Measurements from ENCODE around the gene KRTAP10-6. TPM values are rescaled to one million over a fixed set of nuclear protein-coding genes. Genes with fewer than 3 reads are reported as not detected.

KRTAP10-6 gene
- total RNA-seq, 4 donors from 2014 or later, result not detected

DNA sequence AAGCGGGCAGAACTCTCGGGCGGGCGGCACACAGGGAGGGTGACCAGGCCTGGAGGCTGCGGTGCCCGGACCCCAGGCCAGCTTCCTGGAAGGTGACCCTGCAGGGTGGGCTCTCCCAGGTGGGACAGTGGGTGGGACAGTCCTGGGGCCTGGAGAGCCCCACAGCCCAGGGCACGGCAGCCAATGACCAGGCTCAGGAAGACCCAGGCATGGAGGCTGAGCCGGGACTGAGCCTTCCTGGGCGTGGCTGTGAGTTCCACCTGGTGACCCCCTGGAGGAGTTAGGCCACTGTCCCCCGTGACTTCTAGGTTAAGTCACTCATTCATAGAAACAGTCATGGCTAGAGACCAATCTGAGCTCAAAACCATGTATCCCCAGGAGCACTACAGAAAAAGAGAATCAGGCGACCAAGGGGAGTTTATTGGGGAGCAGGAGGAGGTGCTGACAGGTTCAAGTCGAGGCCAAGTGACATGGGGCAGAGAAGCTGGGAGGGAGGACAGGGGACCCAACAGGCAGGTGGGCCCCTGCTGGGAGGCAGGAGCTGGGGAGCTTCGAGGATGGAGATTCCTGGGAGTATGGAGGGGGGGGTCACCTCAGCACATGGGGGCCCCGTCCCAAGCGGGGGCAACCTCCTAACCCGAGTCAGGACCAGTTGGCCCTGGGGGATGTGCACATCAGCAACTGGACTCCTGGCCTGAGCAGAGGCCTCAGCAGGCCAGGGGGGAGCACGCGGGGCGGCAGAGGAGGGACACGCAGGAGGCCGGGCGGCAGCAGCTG, 13.1 kb downstream of the KRTAP10-6 start:
- DNase-seq, result no peak
- intact Hi-C loops (cut with DNase I), result no loop called here
- TF ChIP-seq POLR2A (IDR thresholded peaks at IDR 0.05) (no peak), CTCF (IDR thresholded peaks at IDR 0.05) (no peak)
- no peak overlapping the region for H3K27ac ChIP-seq
- no peaks in the 10 kb centered on the region for H3K4me1 ChIP-seq
- no peak overlapping the region for H3K4me3 ChIP-seq (replicated peaks in 1 of 3)
- H3K36me3 ChIP-seq, result no peaks in the 10 kb centered on the region
- 82 to 84% methylated on average over 13 to 16 of the region's 22 CpGs for WGBS, 2 donors
- no peaks in the 10 kb centered on the region for H3K9me3 ChIP-seq
- no peaks in the 10 kb centered on the region for H3K27me3 ChIP-seq

DNA sequence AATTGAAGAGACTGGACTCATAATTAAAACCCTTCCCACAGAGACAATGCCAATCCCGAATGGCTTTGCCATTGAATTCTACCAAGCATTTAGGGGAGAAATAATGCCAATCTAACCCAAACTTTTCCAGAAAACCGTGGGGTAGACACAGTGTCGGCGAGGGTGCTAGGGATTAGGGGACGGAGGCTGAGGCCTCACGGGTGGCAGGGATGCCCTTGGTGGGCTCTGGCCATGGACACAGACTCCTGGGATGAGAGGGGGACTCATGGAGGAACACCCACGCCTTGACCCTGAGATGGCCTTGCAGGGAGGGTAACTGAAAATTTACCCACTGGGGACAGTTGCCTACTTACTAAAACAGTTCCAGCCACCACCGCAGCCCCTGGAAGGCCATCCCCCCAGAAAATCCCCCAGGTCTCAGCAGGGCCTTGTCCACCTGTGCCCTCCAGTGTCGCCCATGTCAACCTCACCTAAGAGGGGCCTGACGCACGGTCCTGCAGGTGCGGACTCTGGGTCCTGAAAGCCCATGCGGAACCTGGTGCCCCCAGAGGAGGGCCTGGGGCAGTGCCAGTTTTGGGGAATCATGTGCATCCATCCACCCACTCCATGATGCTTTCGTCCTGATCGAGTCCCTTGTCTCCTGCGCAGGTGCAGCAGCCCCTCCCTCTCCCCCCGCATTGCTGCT, 13.8 kb downstream of the KRTAP10-6 start:
- Histone ChIP-seq H3K27ac (no peak overlapping the region), H3K36me3 (no peaks in the 10 kb centered on the region), H3K9me3 (no peaks in the 10 kb centered on the region), H3K27me3 (no peaks in the 10 kb centered on the region), H3K4me3 (replicated peaks in 1 of 3) (no peak overlapping the region), H3K4me1 (no peaks in the 10 kb centered on the region)
- intact Hi-C loops (cut with DNase I), result no loop called here
- no peak for DNase-seq
- TF ChIP-seq POLR2A (IDR thresholded peaks at IDR 0.05) (no peak), CTCF (IDR thresholded peaks at IDR 0.05) (no peak)
- 88 to 97% methylated on average over 13 to 16 of the region's 17 CpGs for WGBS, 2 donors

GRCh38 chr21:44576025-44576420, 16.3 kb downstream of the KRTAP10-6 start:
- WGBS, 2 donors, result 94% methylated on average over 9 to 10 of the region's 10 CpGs
- H3K4me3 ChIP-seq (replicated peaks in 1 of 3), result no peak overlapping the region
- H3K27me3 ChIP-seq, result no peaks in the 10 kb centered on the region
- no peaks in the 10 kb centered on the region for H3K4me1 ChIP-seq
- H3K9me3 ChIP-seq, result no peaks in the 10 kb centered on the region
- intact Hi-C loops (cut with DNase I), result no loop called here
- no peaks in the 10 kb centered on the region for H3K36me3 ChIP-seq
- TF ChIP-seq CTCF (IDR thresholded peaks at IDR 0.05) (no peak), POLR2A (IDR thresholded peaks at IDR 0.05) (no peak)
- H3K27ac ChIP-seq, result no peak overlapping the region
- DNase-seq, result no peak

DNA sequence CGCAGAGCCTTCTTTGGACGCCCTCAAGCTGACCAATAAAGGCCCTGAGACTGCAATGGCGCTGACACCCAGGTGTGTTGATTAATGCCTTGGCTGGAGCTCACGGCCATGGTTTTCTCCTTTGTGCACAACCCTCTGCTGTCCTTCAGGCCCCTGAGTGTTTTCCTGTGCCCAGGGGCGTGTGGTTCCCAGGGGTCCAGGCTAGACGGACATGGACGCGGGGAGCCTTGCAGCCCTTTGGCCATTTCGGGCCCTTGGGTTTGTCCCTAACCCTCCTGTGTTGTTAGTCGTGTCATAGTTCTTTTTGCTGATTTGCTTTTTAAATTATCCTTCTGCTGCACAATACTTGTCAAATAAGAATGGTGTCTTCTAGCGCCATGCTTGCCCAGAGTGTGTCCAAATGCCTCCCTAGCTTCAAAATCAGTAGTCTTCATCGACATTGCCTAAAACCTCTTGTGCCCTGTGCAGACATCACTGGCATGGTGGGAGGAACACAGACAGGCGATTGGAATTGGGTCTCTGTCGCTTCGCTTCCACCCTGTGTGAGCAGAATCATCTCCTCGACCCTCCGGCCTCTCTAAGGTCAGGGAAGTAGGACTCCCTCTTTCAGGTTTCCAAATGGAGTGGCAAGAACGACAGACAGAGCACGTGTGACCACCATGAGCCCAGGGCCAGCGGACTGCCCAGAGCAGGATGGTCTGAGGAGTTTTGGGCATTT, 16.8 kb downstream of the KRTAP10-6 start:
- no peak for DNase-seq
- no peak for TF ChIP-seq CTCF (IDR thresholded peaks at IDR 0.05)
- no peak for TF ChIP-seq POLR2A (IDR thresholded peaks at IDR 0.05)
- intact Hi-C loops (cut with DNase I), result no loop called here
- no peak overlapping the region for H3K27ac ChIP-seq
- WGBS, 2 donors, result 89 to 93% methylated on average over 20 of the region's 20 CpGs
- H3K36me3 ChIP-seq, result no peaks in the 10 kb centered on the region
- H3K27me3 ChIP-seq, result no peaks in the 10 kb centered on the region
- H3K4me1 ChIP-seq, result no peaks in the 10 kb centered on the region
- H3K9me3 ChIP-seq, result no peaks in the 10 kb centered on the region
- H3K4me3 ChIP-seq (replicated peaks in 1 of 3), result no peak overlapping the region
